ENCODE results near the gene KCTD11.
"Not testable (repeated sequence)": the region's sequence is repeated elsewhere in the genome, so short reads cannot be mapped to it uniquely, and the experiment has no call there.

KCTD11 gene

GRCh38 chr17:7347630-7348477, 4.1 kb upstream of the KCTD11 start:
- DNase-seq, result peak; percentile 34

- no peak for DNase-seq
Observed at GRCh38 chr17:7348478-7349242, 3.3 kb upstream of the KCTD11 start.

- no peak for DNase-seq
Observed at GRCh38 chr17:7352503-7352889, 534 bp downstream of the KCTD11 start.

GRCh38 chr17:7352910-7353635, 1.1 kb downstream of the KCTD11 start:
- no peak for DNase-seq

GRCh38 chr17:7354262-7354843, 2.4 kb downstream of the KCTD11 start:
- DNase-seq, result no peak

GRCh38 chr17:7355053-7355452, 3.1 kb downstream of the KCTD11 start, which contains the start of gene TMEM95:
Gene TMEM95, plus strand, starts transcription at chr17:7355156. Its CDS starts 49 bp downstream, at chr17:7355205.
- DNase-seq, result peak; percentile 62

- no peak for DNase-seq
Observed at GRCh38 chr17:7355573-7355972, 3.6 kb downstream of the KCTD11 start.

GRCh38 chr17:7356072-7356549, 4.1 kb downstream of the KCTD11 start:
- DNase-seq, result peak; percentile 79

- no peak for DNase-seq
Observed at GRCh38 chr17:7356756-7357155, 4.8 kb downstream of the KCTD11 start.

- no peak for DNase-seq
Observed at GRCh38 chr17:7357381-7357780, 5.4 kb downstream of the KCTD11 start.

- no peak for DNase-seq
Observed at GRCh38 chr17:7361906-7362305, 9.9 kb downstream of the KCTD11 start.

- DNase-seq, result no peak
Observed at GRCh38 chr17:7363311-7363710, 11.3 kb downstream of the KCTD11 start.

GRCh38 chr17:7365963-7366362, 14.0 kb downstream of the KCTD11 start:
- not testable (repeated sequence) for DNase-seq

- no peak for DNase-seq
Observed at GRCh38 chr17:7367083-7367482, 15.1 kb downstream of the KCTD11 start.

- DNase-seq, result no peak
Observed at GRCh38 chr17:7367918-7368598, 16.1 kb downstream of the KCTD11 start.

GRCh38 chr17:7368599-7368994, 16.6 kb downstream of the KCTD11 start:
- DNase-seq, result not testable (repeated sequence)

- no peak for DNase-seq
Observed at GRCh38 chr17:7369825-7370224, 17.9 kb downstream of the KCTD11 start.

- DNase-seq, result no peak
Observed at GRCh38 chr17:7370853-7371252, 18.9 kb downstream of the KCTD11 start.

- no peak for DNase-seq
Observed at GRCh38 chr17:7374353-7374752, 22.4 kb downstream of the KCTD11 start.

- no peak for DNase-seq
Observed at GRCh38 chr17:7379134-7379533, 27.2 kb downstream of the KCTD11 start.

- DNase-seq, result peak; percentile 50
Observed at GRCh38 chr17:7380321-7380720, 28.4 kb downstream of the KCTD11 start.

Measured in right hindlimb (tissue), 1 donor.